Endothelial cell of umbilical vein (primary cell): Measurements from ENCODE around the gene COL4A1. TPM values are rescaled to one million over a fixed set of nuclear protein-coding genes. Genes with fewer than 3 reads are reported as not detected.

Experiments used
- BruUV-seq: library from RNA; stranded (reverse); fragments of 400-500 nt; replicated peaks from 2 replicates; lab custom pipeline; 2021; lab: Mats Ljungman, UMichigan
- CTCF ChIA-PET: fragments of 300-600, 350-600 bp; sonication (Branson Sonifier 250); formaldehyde crosslinking; loops from one replicate; lab custom pipeline; 2021; ENCODE audit warnings: antibody characterized with exemption, inconsistent platforms; lab: Charles Lee
- POLR2A ChIA-PET: fragments of 300-600, 350-600 bp; sonication (Branson Sonifier 250); formaldehyde crosslinking; loops from one replicate; lab custom pipeline; 2021; ENCODE audit warnings: antibody characterized with exemption, inconsistent platforms; lab: Charles Lee
- DNase-seq: peaks from one replicate; pipeline ENCODE4 v3.0.0-alpha.2; 2011; ENCODE audit warnings: low read depth, low spot score
- FAIRE-seq: peaks from 2 replicates; lab custom pipeline; 2011; peaks lifted over from hg19 to GRCh38; lab: Jason Lieb, UNC
- H2AFZ ChIP-seq: 2 replicates; pipeline ENCODE4 v1.6.0; 2012; ENCODE audit warnings: low read depth, low read length, control low read depth, inconsistent platforms
- H3K27ac ChIP-seq: 2 replicates; pipeline ENCODE4 v1.5.1; 2011; ENCODE audit warnings: low read depth, mild to moderate bottlenecking, control low read depth, low read length, moderate library complexity; ENCODE audit not compliant: insufficient read depth
- H3K27me3 ChIP-seq, 2 experiments: 2 replicates each; pipeline versions ENCODE4 v1.6.0 to v1.6.1; 2011; ENCODE audit warnings: low read length in 2 of 2, mixed read lengths in 1 of 2; ENCODE audit not compliant: control insufficient read depth in 2 of 2, insufficient read depth in 2 of 2
- H3K36me3 ChIP-seq, 2 experiments: 2 replicates in 1 of 2; 3 replicates in 1 of 2; pipeline ENCODE4 v1.5.1; 2011; ENCODE audit warnings: low read length in 2 of 2, mild to moderate bottlenecking in 1 of 2, moderate library complexity in 1 of 2; ENCODE audit not compliant: control insufficient read depth in 2 of 2, insufficient read depth in 2 of 2; ENCODE audit errors: extremely low read depth in 1 of 2
- H3K4me1 ChIP-seq: 3 replicates; pipeline ENCODE4 v1.5.1; 2011; ENCODE audit warnings: mild to moderate bottlenecking, low read length; ENCODE audit not compliant: control insufficient read depth, insufficient read depth; ENCODE audit errors: extremely low read depth
- H3K4me2 ChIP-seq: 2 replicates; pipeline ENCODE4 v1.6.1; 2011; ENCODE audit warnings: low read length, control low read depth, mixed read lengths; ENCODE audit not compliant: insufficient read depth
- H3K4me3 ChIP-seq, 3 experiments: fragments of 200-600 bp in 1 of 3; sonication (generic), shearing (Covaris generic) in 1 of 3; replicated peaks in 1 of 3; 2 replicates each; pipeline ENCODE4 v1.5.1; 2011 to 2016; ENCODE audit warnings: control low read depth in 3 of 3, low read length in 3 of 3, mild to moderate bottlenecking in 2 of 3, inconsistent platforms in 1 of 3, low read depth in 1 of 3, moderate library complexity in 1 of 3; ENCODE audit not compliant: insufficient read depth in 1 of 3
- H3K79me2 ChIP-seq: 2 replicates; pipeline ENCODE4 v1.6.0; 2012; ENCODE audit warnings: low read length, inconsistent platforms; ENCODE audit not compliant: control insufficient read depth, insufficient read depth
- H3K9ac ChIP-seq: replicated peaks from 2 replicates; pipeline ENCODE3; 2011; ENCODE audit warnings: low read length, control low read depth; ENCODE audit not compliant: insufficient read depth; ENCODE audit errors: extremely low read depth
- H3K9me1 ChIP-seq: replicated peaks from 3 replicates; pipeline ENCODE4 v1.6.0; 2011; ENCODE audit warnings: mild to moderate bottlenecking, low read length; ENCODE audit not compliant: control insufficient read depth, insufficient read depth; ENCODE audit errors: extremely low read depth
- H3K9me3 ChIP-seq: replicated peaks from 2 replicates; pipeline ENCODE4 v1.5.1; 2012; ENCODE audit warnings: low read length, inconsistent platforms; ENCODE audit not compliant: control insufficient read depth, insufficient read depth
- H4K20me1 ChIP-seq: replicated peaks from 2 replicates; pipeline ENCODE3; 2011; ENCODE audit warnings: mild to moderate bottlenecking, low read length; ENCODE audit not compliant: control insufficient read depth, insufficient read depth; ENCODE audit errors: extremely low read depth
- EZH2 ChIP-seq: IDR thresholded peaks from 2 replicates; pipeline ENCODE4 v1.6.1; 2012; ENCODE audit warnings: borderline replicate concordance, low read depth, mild to moderate bottlenecking, moderate library complexity, low read length, inconsistent platforms; ENCODE audit not compliant: severe bottlenecking
- GATA2 ChIP-seq: IDR thresholded peaks from 2 replicates; pipeline ENCODE4 v1.7.0; 2011; ENCODE audit warnings: low read depth, mild to moderate bottlenecking, moderate library complexity, mixed read lengths, low read length; ENCODE audit not compliant: insufficient read length, insufficient read depth
- JUN ChIP-seq: IDR thresholded peaks from 2 replicates; pipeline ENCODE4 v1.6.1; 2011; ENCODE audit warnings: borderline replicate concordance, low read depth; ENCODE audit not compliant: insufficient read length, insufficient read depth
- MAX ChIP-seq: IDR thresholded peaks from 2 replicates; pipeline ENCODE4 v1.6.1; 2011; ENCODE audit not compliant: insufficient read depth, insufficient read length
- MYC ChIP-seq: IDR thresholded peaks from one replicate; pipeline ENCODE4 v1.6.1; 2011; ENCODE audit warnings: mild to moderate bottlenecking, low read depth, low read length
- POLR2AphosphoS5 ChIP-seq: IDR thresholded peaks from 2 replicates; pipeline ENCODE4 v1.6.1; 2012; ENCODE audit warnings: low read depth, mild to moderate bottlenecking, control low read depth, low read length, moderate library complexity; ENCODE audit not compliant: insufficient read depth
- dilution Hi-C: fragments of 300-500 bp; cut with MboI; formaldehyde crosslinking; loops from one replicate; pipeline ENCODE4 v1.15.0; 2019; ENCODE audit warnings: low sequenced_read_pairs; ENCODE audit not compliant: extremely low pct_ligation_motif_present
- intact Hi-C: fragments of 100-400 bp; cut with micrococcal nuclease; formaldehyde crosslinking; loops from one replicate; pipeline ENCODE4 v1.10.0; 2022
- polyA plus RNA-seq, 4 experiments: library from polyadenylated mRNA; depleted of rRNA in 3 of 4; stranded (reverse) in 3 of 4; unstranded in 1 of 4; fragments of >200 nt; gene quantifications; 2 replicates each; pipeline versions ENCODE4 v1.2.1 to v1.2.3, GENCODE V29; 2011 to 2012; ENCODE audit warnings: missing spikeins in 1 of 4
- total RNA-seq: library from RNA; stranded (reverse); gene quantifications from 2 replicates; pipeline ENCODE4 v1.2.3, GENCODE V29; 2021

COL4A1 gene
- total and polyA plus RNA-seq, 2 donors (not counting 3 experiments of a cell fraction or from before 2014, with no cell fraction given), result 384 to 1,119 TPM

GRCh38 chr13:110199046-110199831 lies 107.7 kb downstream of the COL4A1 start:
- DNase-seq, result no peak
- Histone ChIP-seq H2AFZ (no peak overlapping the region), H3K9me1 (no peaks in the 10 kb centered on the region), H3K9me3 (no peaks in the 10 kb centered on the region), H4K20me1 (no peaks in the 10 kb centered on the region), H3K27ac (no peak overlapping the region), H3K27me3 (no peaks in the 10 kb centered on the region), H3K4me2 (no peak overlapping the region), H3K9ac (no peak overlapping the region), H3K36me3 (peaks cover 23 to 39% of the 10 kb centered on the region in 2 experiments), H3K4me1 (no peaks in the 10 kb centered on the region), H3K4me3 (no peak overlapping the region), H3K79me2 (no peaks in the 10 kb centered on the region)
- TF ChIP-seq MYC, result no peak
- CTCF ChIA-PET, result no interaction called here
- FAIRE-seq, result no peak
- no TSS peak for BruUV-seq
- intact Hi-C loops (no loop called here), dilution Hi-C loops (no loop called here)
- POLR2A ChIA-PET, result no interaction called here

GRCh38 chr13:110197471-110197870 lies 109.5 kb downstream of the COL4A1 start:
- intact Hi-C loops, result no loop called here
- Histone ChIP-seq H2AFZ (no peak overlapping the region), H3K4me3 (no peak overlapping the region), H3K9ac (no peak overlapping the region), H3K9me1 (no peaks in the 10 kb centered on the region), H3K36me3 (peaks cover 23 to 53% of the 10 kb centered on the region in 2 experiments), H3K27ac (no peak overlapping the region), H3K27me3 (no peaks in the 10 kb centered on the region), H4K20me1 (no peaks in the 10 kb centered on the region), H3K4me1 (no peaks in the 10 kb centered on the region), H3K79me2 (no peaks in the 10 kb centered on the region), H3K4me2 (no peak overlapping the region), H3K9me3 (no peaks in the 10 kb centered on the region)
- TF ChIP-seq MYC (no peak), MAX (no peak), EZH2 (no peak), JUN (no peak), POLR2AphosphoS5 (no peak), GATA2 (no peak)
- POLR2A ChIA-PET, result no interaction called here
- dilution Hi-C loops, result no loop called here
- FAIRE-seq (no peak), DNase-seq (no peak)
- BruUV-seq, result no TSS peak
- CTCF ChIA-PET, result no interaction called here
